K562 (cell line): ENCODE results near the gene TCF12. TPM values are rescaled to one million over a fixed set of nuclear protein-coding genes. Genes with fewer than 3 reads are reported as not detected.

Source experiments
- ATAC-seq: fragments of 200-7000 bp; cut with Tn5 transposase; 3 replicates; pipeline ENCODE4 v1.9.1; 2020; ENCODE audit warnings: moderate library complexity
- BruUV-seq: library from RNA; stranded (reverse); fragments of 400-500 nt; replicated peaks from 2 replicates; lab custom pipeline; 2021; lab: Mats Ljungman, UMichigan
- CTCF ChIA-PET: fragments of 300-600 bp; formaldehyde crosslinking; extraction: SDS; loops from one replicate; lab custom pipeline; 2021; ENCODE audit warnings: low intra/inter-chr PET ratio; lab: Yijun Ruan, JAX
- POLR2A ChIA-PET: fragments of 300-600, 350-650 bp; sonication (Branson Sonifier 250); formaldehyde crosslinking; extraction: SDS; loops from one replicate; lab custom pipeline; 2021; ENCODE audit warnings: antibody characterized with exemption, inconsistent platforms; lab: Yijun Ruan, JAX
- DNase-seq, 4 experiments: peaks; one replicate each; pipeline versions ENCODE4 v3.0.0 to v3.0.0-alpha.2; 2011 to 2018; ENCODE audit warnings: low spot score in 3 of 4, mixed read lengths in 3 of 4; ENCODE audit errors: extremely low read depth in 1 of 4
- FAIRE-seq: peaks from 2 replicates; lab custom pipeline; 2011; peaks lifted over from hg19 to GRCh38; lab: Jason Lieb, UNC
- H2AFZ ChIP-seq: 2 replicates; pipeline ENCODE4 v1.6.0; 2011; ENCODE audit warnings: low read depth, low read length, control low read depth, inconsistent platforms
- H3K27ac ChIP-seq: fragments of 200-600 bp; 3 replicates; pipeline ENCODE4 v1.8.0; 2011; ENCODE audit warnings: low read depth, mild to moderate bottlenecking, control low read depth, inconsistent platforms, low read length, moderate library complexity, mixed read lengths; ENCODE audit errors: extremely low read depth
- H3K27me3 ChIP-seq, 2 experiments: fragments of 300-600 bp in 1 of 2; 2 replicates in 1 of 2; 3 replicates in 1 of 2; pipeline versions ENCODE4 v1.6.0 to v1.8.0; 2011; ENCODE audit warnings: inconsistent platforms in 2 of 2, low read length in 2 of 2, mild to moderate bottlenecking in 1 of 2, mixed read lengths in 1 of 2, moderate library complexity in 1 of 2; ENCODE audit not compliant: control insufficient read depth in 2 of 2, insufficient read depth in 2 of 2
- H3K36me3 ChIP-seq: fragments of 300-600 bp; 3 replicates; pipeline ENCODE4 v1.8.0; 2011; ENCODE audit warnings: mild to moderate bottlenecking, low read length, inconsistent platforms; ENCODE audit not compliant: control insufficient read depth, insufficient read depth
- H3K4me1 ChIP-seq, 2 experiments: fragments of 200-600 bp in 1 of 2; replicated peaks in 1 of 2; 2 replicates in 1 of 2; 3 replicates in 1 of 2; pipeline versions ENCODE4 v1.5.1 to v1.8.0; 2011; ENCODE audit warnings: inconsistent platforms in 2 of 2, low read length in 2 of 2, mild to moderate bottlenecking in 1 of 2, mixed read lengths in 1 of 2, moderate library complexity in 1 of 2; ENCODE audit not compliant: control insufficient read depth in 2 of 2, insufficient read depth in 2 of 2
- H3K4me2 ChIP-seq: 2 replicates; pipeline ENCODE4 v1.6.1; 2011; ENCODE audit warnings: low read length, control low read depth, inconsistent platforms, mixed read lengths; ENCODE audit not compliant: insufficient read depth
- H3K4me3 ChIP-seq: fragments of 200-600 bp; sonication (generic), shearing (Covaris generic); 2 replicates; pipeline ENCODE4 v1.5.1; 2016; ENCODE audit warnings: control low read depth, inconsistent platforms
- H3K79me2 ChIP-seq: fragments of 200-600 bp; 3 replicates; pipeline ENCODE4 v1.8.0; 2011; ENCODE audit warnings: low read length, inconsistent platforms; ENCODE audit not compliant: control insufficient read depth, insufficient read depth
- H3K9ac ChIP-seq, 2 experiments: 2 replicates each; pipeline versions ENCODE4 v1.6.0 to v1.6.1; 2011; ENCODE audit warnings: low read depth in 2 of 2, low read length in 2 of 2, control low read depth in 1 of 2, inconsistent platforms in 1 of 2, mild to moderate bottlenecking in 1 of 2, mixed read lengths in 1 of 2; ENCODE audit not compliant: insufficient read depth in 1 of 2
- H3K9me1 ChIP-seq: one replicate; pipeline ENCODE4 v1.6.0; 2011; ENCODE audit warnings: inconsistent platforms, mild to moderate bottlenecking, low read length, moderate library complexity; ENCODE audit not compliant: control insufficient read depth, insufficient read depth
- H3K9me3 ChIP-seq: replicated peaks from 2 replicates; pipeline ENCODE4 v1.5.1; 2011; ENCODE audit warnings: low read depth, low read length, inconsistent platforms; ENCODE audit not compliant: control insufficient read depth, insufficient read depth
- H4K20me1 ChIP-seq: replicated peaks from 2 replicates; pipeline ENCODE4 v1.6.1; 2011; ENCODE audit warnings: low read length, inconsistent platforms, mixed read lengths; ENCODE audit not compliant: control insufficient read depth, insufficient read depth
- ARNT ChIP-seq, 2 experiments: fragments of 450-650 bp; IDR thresholded peaks; 2 replicates each; pipeline ENCODE4 v1.6.1; 2016; ENCODE audit warnings: mild to moderate bottlenecking in 1 of 2
- CBFB ChIP-seq: sonication (generic); formaldehyde crosslinking; IDR thresholded peaks from 2 replicates; pipeline ENCODE4 v1.4.0; 2020; ENCODE audit warnings: mild to moderate bottlenecking, missing genetic modification reagents
- GATA2 ChIP-seq: sonication (generic); formaldehyde crosslinking; IDR thresholded peaks from 2 replicates; pipeline ENCODE4 v1.4.0; 2020; ENCODE audit warnings: mild to moderate bottlenecking, missing genetic modification reagents
- NFE2L1 ChIP-seq: fragments of 450-650 bp; IDR thresholded peaks from 2 replicates; pipeline ENCODE4 v1.6.1; 2016; ENCODE audit warnings: missing genetic modification characterization, low read depth, mild to moderate bottlenecking, missing compliant biosample characterization, moderate library complexity, borderline replicate concordance
- SP1 ChIP-seq: sonication (generic); formaldehyde crosslinking; IDR thresholded peaks from 2 replicates; pipeline ENCODE4 v1.8.1; 2022; ENCODE audit warnings: mild to moderate bottlenecking, missing genetic modification reagents
- TEAD1 ChIP-seq, 2 experiments: fragments of 450-650 bp in 1 of 2; sonication (generic) in 1 of 2; formaldehyde crosslinking; IDR thresholded peaks; 2 replicates each; pipeline versions ENCODE4 v1.4.0 to v1.8.0; 2020 to 2022; ENCODE audit warnings: mild to moderate bottlenecking in 2 of 2, missing genetic modification reagents in 1 of 2
- XRCC3 ChIP-seq: fragments of 450-650 bp; IDR thresholded peaks from 2 replicates; pipeline ENCODE4 v1.6.1; 2017; ENCODE audit warnings: mild to moderate bottlenecking, moderate library complexity
- ZC3H11A ChIP-seq: IDR thresholded peaks from 2 replicates; pipeline ENCODE4 v1.6.1; 2012; ENCODE audit warnings: low read depth, low read length, improper control_type of control experiment
- ZNF668 ChIP-seq: fragments of 250-450 bp; sonication (Bioruptor Pico); IDR thresholded peaks from 2 replicates; pipeline ENCODE4 v1.8.0; 2022; ENCODE audit warnings: mild to moderate bottlenecking, inconsistent platforms
- ZSCAN32 ChIP-seq: fragments of 450-650 bp; formaldehyde crosslinking; IDR thresholded peaks from 2 replicates; pipeline ENCODE4 v1.4.0; 2020; ENCODE audit warnings: mild to moderate bottlenecking, moderate library complexity
- WGBS: fragments of 100-300 bp; shearing (Covaris generic); methylation state at CpG from one replicate; pipeline ENCODE4 v1.1.6; 2016; ENCODE audit warnings: low coverage, mixed read lengths; ENCODE audit not compliant: insufficient coverage; ENCODE audit errors: missing lambda C conversion rate; 5-methylcytosine and 5-hydroxymethylcytosine counted together
- in situ Hi-C: fragments of 300-500 bp; cut with MboI; formaldehyde crosslinking; loops from 4 replicates; pipeline ENCODE4 v1.15.0; 2018; ENCODE audit warnings: inconsistent platforms, mixed read lengths
- intact Hi-C: fragments of 100-400 bp; cut with micrococcal nuclease; formaldehyde crosslinking; loops from 2 replicates; pipeline ENCODE4 v1.14.2; 2022
- polyA plus RNA-seq, 8 experiments: library from polyadenylated mRNA; depleted of rRNA in 4 of 8; stranded (reverse) in 5 of 8; unstranded in 3 of 8; fragments of >200 nt; fragmentation: Nextera tagmentation in 2 of 8; fragmentation: Illumina TruSeq in 1 of 8; extraction: Ambion mirVana in 2 of 8; extraction: Trizol in 1 of 8; gene quantifications; 2 replicates each; pipeline versions ENCODE4 v1.2.1 to v1.2.3, GENCODE V29; 2011 to 2014; ENCODE audit warnings: inconsistent platforms in 1 of 8, missing spikeins in 1 of 8
- total RNA-seq, 7 experiments: library from RNA; depleted of rRNA in 6 of 7; stranded (reverse); fragments of >200 nt in 6 of 7; fragmentation: Illumina TruSeq in 2 of 7; extraction: Trizol in 2 of 7; gene quantifications; 2 replicates each; pipeline versions ENCODE4 v1.2.1 to v1.2.3, GENCODE V29; 2011 to 2021; ENCODE audit warnings: low replicate concordance in 1 of 7
- TF ChIP-seq, protein P1 (sequence below), 2 experiments: fragments of 250-450 bp in 1 of 2; fragments of 450-650 bp in 1 of 2; sonication (Bioruptor Pico) in 1 of 2; IDR thresholded peaks; 2 replicates each; pipeline versions ENCODE4 v1.6.1 to v1.8.0; 2016 to 2021; ENCODE audit warnings: mild to moderate bottlenecking in 2 of 2, moderate library complexity in 2 of 2, missing compliant biosample characterization in 1 of 2, missing genetic modification characterization in 1 of 2
- TF ChIP-seq, protein P2 (sequence below): sonication (generic); formaldehyde crosslinking; IDR thresholded peaks from 2 replicates; pipeline ENCODE4 v1.4.0; 2020; ENCODE audit warnings: mild to moderate bottlenecking, missing genetic modification reagents
- TF ChIP-seq, protein P3 (sequence below): fragments of 250-450 bp; sonication (Bioruptor Pico); IDR thresholded peaks from 2 replicates; pipeline ENCODE4 v1.4.0; 2020
- TF ChIP-seq, protein P4 (sequence below): fragments of 450-650 bp; formaldehyde crosslinking; IDR thresholded peaks from 2 replicates; pipeline ENCODE4 v1.4.0; 2020; ENCODE audit warnings: mild to moderate bottlenecking, moderate library complexity
- TF ChIP-seq, protein P5 (sequence below): fragments of 450-650 bp; formaldehyde crosslinking; IDR thresholded peaks from 2 replicates; pipeline ENCODE4 v1.4.0; 2022; ENCODE audit warnings: missing genetic modification characterization

Gene TCF12
- total and polyA plus RNA-seq, 9 of the 15 experiments (the other 6 are each of a cell fraction or from before 2014, with no cell fraction given) = 10.5 to 132 (median 52.9) TPM

DNA sequence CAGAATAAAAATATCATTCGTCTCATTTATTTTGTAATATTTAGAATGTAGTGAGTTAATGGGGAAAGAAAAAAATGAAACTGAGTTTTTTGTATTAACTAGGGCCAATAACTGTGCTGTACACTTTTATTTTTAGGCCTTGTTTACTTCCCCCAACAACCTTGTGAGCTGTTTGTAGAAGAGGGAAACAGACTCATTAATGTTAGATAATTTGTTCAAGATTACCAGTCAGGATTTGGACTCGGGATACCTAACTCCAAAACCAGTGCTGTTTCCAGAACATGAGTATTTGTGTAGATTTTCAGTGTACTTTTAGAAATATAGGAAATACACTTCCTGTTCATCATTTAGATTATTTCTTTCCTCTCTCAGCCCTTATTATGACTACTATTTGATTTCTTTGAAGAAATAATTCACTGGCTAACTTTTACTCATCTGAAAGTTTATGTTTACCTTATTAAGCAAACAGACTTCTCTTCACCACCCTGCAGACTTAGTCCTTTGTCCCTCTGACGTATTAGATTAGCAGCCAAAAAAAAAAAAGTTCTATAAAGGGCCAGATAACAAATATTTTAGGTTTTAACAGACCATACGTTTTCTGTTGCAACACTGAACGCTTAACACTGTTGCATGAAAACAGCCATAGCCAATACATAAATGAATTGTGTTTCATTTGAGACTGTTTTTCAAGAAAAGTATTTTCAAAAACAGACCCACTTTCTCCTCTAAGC is 265.3 kb downstream of the TCF12 start:
- no TSS peak for BruUV-seq
- in situ Hi-C loops = no loop called here
- Histone ChIP-seq H3K27me3 (no peaks in the 10 kb centered on the region), H3K36me3 (peaks cover 10% of the 10 kb centered on the region), H3K4me3 (no peak overlapping the region), H3K9me3 (0 out of 2 replicates have a peak, but pooled peaks cover 1% of the 10 kb centered on the region), H2AFZ (no peak overlapping the region), H3K9me1 (no peaks in the 10 kb centered on the region), H3K9ac (no peak overlapping the region), H3K4me1 (no peaks in the 10 kb centered on the region), H3K79me2 (no peaks in the 10 kb centered on the region), H3K27ac (no peak overlapping the region), H4K20me1 (no peaks in the 10 kb centered on the region), H3K4me2 (no peak overlapping the region)
- POLR2A ChIA-PET = no interaction called here
- DNase-seq (no peak), FAIRE-seq (no peak), ATAC-seq (no peak)
- TF ChIP-seq CBFB (CRISPR knock-in tag) (no peak), ARNT (IDR thresholded peaks at IDR 0.05) (no peak), NFE2L1 (no peak), SP1 (no peak), XRCC3 (no peak), TEAD1 (CRISPR knock-in tag; IDR thresholded peaks at IDR 0.05) (no peak), ZSCAN32 (CRISPR knock-in tag) (no peak), ZNF668 (CRISPR knock-in tag) (no peak), ZC3H11A (no peak), GATA2 (no peak)
- TF ChIP-seq, protein P1, sequence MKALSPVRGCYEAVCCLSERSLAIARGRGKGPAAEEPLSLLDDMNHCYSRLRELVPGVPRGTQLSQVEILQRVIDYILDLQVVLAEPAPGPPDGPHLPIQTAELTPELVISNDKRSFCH (CRISPR knock-in tag; IDR thresholded peaks at IDR 0.05) = no peak
- TF ChIP-seq, protein P1 (tag; IDR thresholded peaks at IDR 0.05) = no peak
- TF ChIP-seq, protein P2, sequence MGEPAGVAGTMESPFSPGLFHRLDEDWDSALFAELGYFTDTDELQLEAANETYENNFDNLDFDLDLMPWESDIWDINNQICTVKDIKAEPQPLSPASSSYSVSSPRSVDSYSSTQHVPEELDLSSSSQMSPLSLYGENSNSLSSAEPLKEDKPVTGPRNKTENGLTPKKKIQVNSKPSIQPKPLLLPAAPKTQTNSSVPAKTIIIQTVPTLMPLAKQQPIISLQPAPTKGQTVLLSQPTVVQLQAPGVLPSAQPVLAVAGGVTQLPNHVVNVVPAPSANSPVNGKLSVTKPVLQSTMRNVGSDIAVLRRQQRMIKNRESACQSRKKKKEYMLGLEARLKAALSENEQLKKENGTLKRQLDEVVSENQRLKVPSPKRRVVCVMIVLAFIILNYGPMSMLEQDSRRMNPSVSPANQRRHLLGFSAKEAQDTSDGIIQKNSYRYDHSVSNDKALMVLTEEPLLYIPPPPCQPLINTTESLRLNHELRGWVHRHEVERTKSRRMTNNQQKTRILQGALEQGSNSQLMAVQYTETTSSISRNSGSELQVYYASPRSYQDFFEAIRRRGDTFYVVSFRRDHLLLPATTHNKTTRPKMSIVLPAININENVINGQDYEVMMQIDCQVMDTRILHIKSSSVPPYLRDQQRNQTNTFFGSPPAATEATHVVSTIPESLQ (CRISPR knock-in tag) = no peak
- TF ChIP-seq, protein P3, sequence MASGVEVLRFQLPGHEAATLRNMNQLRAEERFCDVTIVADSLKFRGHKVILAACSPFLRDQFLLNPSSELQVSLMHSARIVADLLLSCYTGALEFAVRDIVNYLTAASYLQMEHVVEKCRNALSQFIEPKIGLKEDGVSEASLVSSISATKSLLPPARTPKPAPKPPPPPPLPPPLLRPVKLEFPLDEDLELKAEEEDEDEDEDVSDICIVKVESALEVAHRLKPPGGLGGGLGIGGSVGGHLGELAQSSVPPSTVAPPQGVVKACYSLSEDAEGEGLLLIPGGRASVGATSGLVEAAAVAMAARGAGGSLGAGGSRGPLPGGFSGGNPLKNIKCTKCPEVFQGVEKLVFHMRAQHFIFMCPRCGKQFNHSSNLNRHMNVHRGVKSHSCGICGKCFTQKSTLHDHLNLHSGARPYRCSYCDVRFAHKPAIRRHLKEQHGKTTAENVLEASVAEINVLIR (CRISPR knock-in tag) = no peak
- TF ChIP-seq, protein P4, sequence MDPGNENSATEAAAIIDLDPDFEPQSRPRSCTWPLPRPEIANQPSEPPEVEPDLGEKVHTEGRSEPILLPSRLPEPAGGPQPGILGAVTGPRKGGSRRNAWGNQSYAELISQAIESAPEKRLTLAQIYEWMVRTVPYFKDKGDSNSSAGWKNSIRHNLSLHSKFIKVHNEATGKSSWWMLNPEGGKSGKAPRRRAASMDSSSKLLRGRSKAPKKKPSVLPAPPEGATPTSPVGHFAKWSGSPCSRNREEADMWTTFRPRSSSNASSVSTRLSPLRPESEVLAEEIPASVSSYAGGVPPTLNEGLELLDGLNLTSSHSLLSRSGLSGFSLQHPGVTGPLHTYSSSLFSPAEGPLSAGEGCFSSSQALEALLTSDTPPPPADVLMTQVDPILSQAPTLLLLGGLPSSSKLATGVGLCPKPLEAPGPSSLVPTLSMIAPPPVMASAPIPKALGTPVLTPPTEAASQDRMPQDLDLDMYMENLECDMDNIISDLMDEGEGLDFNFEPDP (CRISPR knock-in tag) = no peak
- TF ChIP-seq, protein P5, sequence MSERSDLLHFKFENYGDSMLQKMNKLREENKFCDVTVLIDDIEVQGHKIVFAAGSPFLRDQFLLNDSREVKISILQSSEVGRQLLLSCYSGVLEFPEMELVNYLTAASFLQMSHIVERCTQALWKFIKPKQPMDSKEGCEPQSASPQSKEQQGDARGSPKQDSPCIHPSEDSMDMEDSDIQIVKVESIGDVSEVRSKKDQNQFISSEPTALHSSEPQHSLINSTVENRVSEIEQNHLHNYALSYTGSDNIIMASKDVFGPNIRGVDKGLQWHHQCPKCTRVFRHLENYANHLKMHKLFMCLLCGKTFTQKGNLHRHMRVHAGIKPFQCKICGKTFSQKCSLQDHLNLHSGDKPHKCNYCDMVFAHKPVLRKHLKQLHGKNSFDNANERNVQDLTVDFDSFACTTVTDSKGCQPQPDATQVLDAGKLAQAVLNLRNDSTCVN = no peak
- intact Hi-C loops = no loop called here
- WGBS = 86% methylated on average over 5 of the region's 5 CpGs
- CTCF ChIA-PET = interaction anchor here (0.7 kb wide), 1 partner anchor 573 kb away, joined by 3 read pairs; no protein-coding TSS in a partner anchor
